ENCODE data around the gene ANKRD42.
"Not testable (repeated sequence)": the region's sequence is repeated elsewhere in the genome, so short reads cannot be mapped to it uniquely, and the experiment has no call there.

ANKRD42 gene

GRCh38 chr11:83249445-83249844 lies 55.9 kb downstream of the ANKRD42 start:
- DNase-seq (ENCODE audit: low read depth): no peak

- no peak for DNase-seq (ENCODE audit: low read depth)
These were observed 56.6 kb downstream of the ANKRD42 start for GRCh38 chr11:83249972-83250593.

DNA sequence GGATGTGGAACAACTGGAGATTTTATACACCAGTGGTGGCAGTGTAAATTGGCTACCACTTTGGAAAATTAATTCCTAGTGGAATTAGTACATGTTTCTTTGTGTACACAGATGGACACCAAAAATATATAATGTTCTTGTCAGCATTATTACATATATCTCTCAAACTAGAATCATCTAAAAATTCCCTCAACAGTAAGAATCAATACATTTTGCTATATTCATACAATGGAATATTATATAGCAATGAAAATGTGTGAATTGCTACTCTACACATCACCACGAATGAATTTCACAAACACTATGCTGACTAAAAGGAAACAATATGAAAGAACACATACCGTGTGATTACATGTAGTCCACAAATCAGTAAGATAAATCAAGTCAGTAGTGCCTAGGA lies 58.8 kb downstream of the ANKRD42 start:
- DNase-seq (ENCODE audit: low read depth): no peak

GRCh38 chr11:83252941-83253340 lies 59.4 kb downstream of the ANKRD42 start:
- DNase-seq (ENCODE audit: low read depth): no peak

- DNase-seq (ENCODE audit: low read depth): no peak
These were observed 61.9 kb downstream of the ANKRD42 start for GRCh38 chr11:83255366-83255765.

DNA sequence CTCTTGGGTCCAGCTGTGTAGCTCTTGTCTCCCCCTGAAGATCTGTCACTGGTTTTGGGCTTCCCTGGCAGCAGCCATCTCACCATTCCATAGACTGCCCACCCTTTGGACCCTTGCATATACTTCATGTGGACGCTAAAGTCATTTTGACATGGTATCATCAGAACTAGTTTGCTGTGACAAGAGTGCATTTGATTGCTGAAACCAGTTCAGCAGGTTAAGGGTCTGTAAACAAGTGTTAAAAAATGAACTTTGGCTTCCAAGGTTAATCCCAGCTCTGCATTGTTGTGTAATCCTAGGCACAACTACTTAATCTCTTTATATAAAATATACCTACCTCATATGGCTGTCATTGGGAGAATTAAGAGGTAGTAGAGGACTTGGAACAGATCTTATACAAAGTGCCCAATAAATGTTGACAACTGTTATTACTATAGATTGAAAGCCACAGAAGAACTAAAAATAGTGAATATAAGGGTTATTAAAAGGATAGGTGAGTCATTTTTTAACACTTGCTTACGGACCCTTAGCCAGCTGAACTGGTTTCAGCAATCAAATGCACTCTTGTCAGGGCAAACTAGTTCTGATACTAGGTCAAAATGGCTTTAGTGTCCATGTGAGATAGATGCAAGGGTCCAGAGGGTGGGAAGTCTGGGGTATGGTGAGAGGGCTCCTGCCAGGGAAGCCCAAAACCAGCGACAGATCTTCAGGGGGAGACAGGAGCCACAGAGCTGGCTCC lies 63.3 kb downstream of the ANKRD42 start:
- no peak for DNase-seq (ENCODE audit: low read depth)

DNA sequence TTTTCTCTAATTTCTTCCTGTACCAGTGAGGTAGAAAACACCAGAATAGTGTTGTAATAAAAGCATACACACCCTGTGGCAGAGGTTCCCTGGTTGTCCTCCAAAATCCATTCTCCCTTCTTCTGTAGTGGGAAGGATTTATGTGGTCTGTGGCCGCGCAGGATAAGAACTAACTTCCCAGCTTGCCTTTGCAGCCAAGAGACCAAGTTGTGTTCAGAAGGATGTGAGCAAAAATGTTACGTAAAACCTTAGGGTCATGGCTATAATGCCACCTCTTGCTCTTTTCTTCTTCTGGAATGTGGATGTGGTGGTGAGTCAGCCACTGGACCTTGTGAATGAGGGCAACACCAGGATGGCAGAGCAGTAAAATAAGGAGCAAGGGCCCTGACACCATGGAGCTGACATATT lies 64.3 kb downstream of the ANKRD42 start:
- no peak for DNase-seq (ENCODE audit: low read depth)

GRCh38 chr11:83259559-83259958 lies 66.0 kb downstream of the ANKRD42 start:
- DNase-seq (ENCODE audit: low read depth): no peak

GRCh38 chr11:83265331-83265730 lies 71.8 kb downstream of the ANKRD42 start:
- no peak for DNase-seq (ENCODE audit: low read depth)

DNA sequence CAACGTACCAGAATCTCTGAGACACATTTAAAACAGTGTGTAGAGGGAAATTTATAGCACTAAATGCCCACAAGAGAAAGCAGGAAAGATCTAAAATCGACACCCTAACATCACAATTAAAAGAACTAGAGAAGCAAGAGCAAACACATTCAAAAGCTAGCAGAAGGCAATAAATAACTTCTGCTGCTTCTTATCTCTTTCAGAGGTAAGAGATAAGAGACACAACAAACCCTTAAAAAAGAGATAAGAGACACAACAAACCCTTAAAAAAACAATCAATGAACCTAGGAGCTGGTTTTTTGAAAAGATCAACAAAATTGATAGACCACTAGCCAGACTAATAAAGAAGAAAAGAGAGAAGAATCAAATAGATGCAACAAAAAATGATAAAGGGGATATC lies 75.6 kb downstream of the ANKRD42 start:
- DNase-seq (ENCODE audit: low read depth): not testable (repeated sequence)

DNA sequence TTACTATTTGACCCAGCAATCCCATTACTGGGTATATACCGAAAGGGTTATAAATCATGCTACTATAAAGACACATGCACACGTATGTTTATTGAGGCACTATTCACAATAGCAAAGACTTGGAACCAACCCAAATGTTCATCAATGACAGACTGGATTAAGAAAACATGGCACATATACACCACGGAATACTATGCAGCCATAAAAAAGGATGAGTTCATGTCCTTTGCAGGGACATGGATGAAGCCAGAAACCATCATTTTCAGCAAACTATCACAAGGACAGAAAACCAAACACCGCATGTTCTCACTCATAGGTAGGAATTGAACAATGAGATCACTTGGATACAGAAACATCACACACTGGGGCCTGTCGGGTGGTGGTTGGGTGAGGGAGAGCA lies 78.2 kb downstream of the ANKRD42 start:
- DNase-seq (ENCODE audit: low read depth): not testable (repeated sequence)

GRCh38 chr11:83272627-83273026 lies 79.1 kb downstream of the ANKRD42 start:
- no peak for DNase-seq (ENCODE audit: low read depth)

- no peak for DNase-seq (ENCODE audit: low read depth)
These were observed 82.6 kb downstream of the ANKRD42 start for GRCh38 chr11:83275888-83276641.

GRCh38 chr11:83278351-83278750 lies 84.8 kb downstream of the ANKRD42 start:
- DNase-seq (ENCODE audit: low read depth): no peak

GRCh38 chr11:83280256-83280655 lies 86.7 kb downstream of the ANKRD42 start:
- DNase-seq (ENCODE audit: low read depth): no peak

DNA sequence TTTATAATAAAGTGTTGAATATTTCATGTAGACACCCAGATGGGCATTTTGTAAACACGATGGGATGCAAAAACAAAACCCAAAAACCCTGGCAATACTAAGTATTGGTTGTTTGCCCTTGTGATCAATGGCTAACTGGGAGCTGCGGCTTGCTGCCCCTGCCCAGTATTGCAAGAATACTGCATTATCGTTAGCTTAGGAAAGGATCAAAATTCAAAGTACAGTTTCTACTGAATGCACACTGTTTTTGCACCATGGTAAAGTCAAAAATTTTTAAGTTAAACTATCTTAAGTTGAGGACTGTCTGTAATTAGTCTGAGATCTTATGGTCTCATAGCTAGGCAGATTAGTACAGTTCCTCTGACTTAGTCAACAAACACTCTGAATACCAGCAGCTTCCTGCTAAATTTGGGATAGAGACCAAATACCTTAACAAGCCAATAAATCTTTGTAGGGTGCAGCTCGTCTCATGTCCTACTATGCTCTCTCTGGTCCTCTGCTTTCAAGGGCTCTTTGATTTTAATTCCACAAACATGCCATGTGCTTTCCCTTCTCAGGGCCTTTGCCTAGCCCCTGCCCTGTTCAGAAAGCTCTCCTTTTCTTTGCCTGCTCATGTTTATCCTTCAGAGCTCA lies 88.7 kb downstream of the ANKRD42 start:
- no peak for DNase-seq (ENCODE audit: low read depth)

- no peak for DNase-seq (ENCODE audit: low read depth)
These were observed 91.1 kb downstream of the ANKRD42 start for GRCh38 chr11:83284501-83285150.

- no peak for DNase-seq (ENCODE audit: low read depth)
These were observed 91.7 kb downstream of the ANKRD42 start for GRCh38 chr11:83285151-83285770.

DNA sequence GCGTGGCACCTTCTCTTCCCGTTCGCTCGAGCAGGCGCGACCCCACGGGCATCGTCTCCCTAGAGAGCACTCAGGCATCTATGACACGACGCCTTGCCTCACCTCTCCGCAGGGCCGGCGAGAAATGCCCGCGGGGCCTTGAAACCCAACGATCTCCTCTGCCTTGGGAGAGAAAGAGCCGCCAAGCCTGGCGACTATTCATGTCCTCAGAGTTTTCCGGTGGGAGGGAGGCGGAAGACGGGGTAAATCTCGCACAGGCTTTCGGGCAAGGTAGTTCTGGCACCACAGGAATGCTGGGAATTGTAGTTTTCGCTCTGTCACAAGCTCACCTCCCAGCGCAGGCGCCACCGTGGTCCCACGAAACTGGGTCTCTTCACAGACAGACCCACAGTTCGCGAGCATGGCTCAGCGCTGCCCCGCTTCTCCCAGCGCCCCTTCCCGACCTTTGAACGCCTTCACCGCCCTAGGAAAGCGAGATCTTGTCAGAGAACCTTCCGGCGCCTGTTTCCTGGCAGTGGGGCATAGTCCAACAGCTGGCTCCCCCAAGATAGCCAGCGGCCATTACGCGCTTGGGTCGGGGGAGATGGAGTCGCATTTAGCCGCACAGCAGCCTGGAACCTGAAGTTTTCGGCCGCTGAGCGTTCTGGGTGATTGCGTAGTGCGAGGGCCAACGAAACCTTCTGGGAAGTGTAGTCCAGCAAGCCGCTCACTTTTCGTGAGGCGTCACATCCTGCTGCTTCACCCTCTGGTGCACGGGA lies 92.4 kb downstream of the ANKRD42 start, which contains the start of gene CCDC90B:
TSS of gene CCDC90B (minus strand) at position 597 of the 758 bp plus-strand sequence. CDS start at position 202, 395 bp downstream.
- peak; percentile 87 for DNase-seq (ENCODE audit: low read depth)

DNA sequence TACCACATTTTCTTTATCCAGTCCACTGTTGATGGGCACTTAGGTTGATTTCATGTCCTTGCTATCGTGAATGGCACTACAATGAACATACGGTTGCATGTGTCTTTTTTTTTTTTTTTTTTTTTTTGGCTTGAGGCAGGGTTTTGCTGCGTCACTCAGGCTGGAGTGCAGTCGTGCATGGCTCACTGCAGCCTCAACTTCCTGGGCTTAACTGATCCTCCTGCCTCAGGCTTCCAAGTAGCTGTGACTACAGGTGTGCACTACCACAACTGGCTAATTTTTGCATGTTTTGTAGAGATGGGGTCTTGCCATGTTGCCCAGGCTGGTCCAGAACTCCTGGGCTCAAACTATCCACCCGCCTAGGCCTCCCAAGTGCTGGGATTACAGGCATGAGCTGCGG lies 94.1 kb downstream of the ANKRD42 start:
- DNase-seq (ENCODE audit: low read depth): no peak

Data from stimulated activated CD8-positive, alpha-beta memory T cell treated with anti-CD3 and anti-CD28 coated beads, Interleukin-12 subunit alpha, Interleukin-12 subunit beta, amount 100 ng/mL, for 1 hour (primary cell).